Gastrocnemius medialis (tissue), 4 donors: Measurements from ENCODE around the gene WBP4. TPM values are rescaled to one million over a fixed set of nuclear protein-coding genes. Genes with fewer than 3 reads are reported as not detected.

Experiments
- ATAC-seq, 2 donors: fragments of 150-250 bp; one replicate each; pipeline ENCODE4 v1.9.1; 2016
- DNase-seq, 2 donors: peaks; one replicate each; pipeline ENCODE4 v3.0.0-alpha.2; 2019
- H3K27ac ChIP-seq, 4 donors: fragments of 200-600 bp; sonication (generic); 1 replicate in 1 of 4; 2 replicates in 3 of 4; pipeline ENCODE4 v1.5.1; 2016 to 2018; ENCODE audit warnings: mild to moderate bottlenecking in 2 of 4, moderate library complexity in 1 of 4
- H3K27me3 ChIP-seq, 3 donors: fragments of 200-600 bp; sonication (generic) in 2 of 3; 1 replicate in 1 of 3; 2 replicates in 2 of 3; pipeline versions ENCODE4 v1.5.1 to v1.6.0; 2016 to 2019; ENCODE audit warnings: mild to moderate bottlenecking in 1 of 3, moderate library complexity in 1 of 3
- H3K36me3 ChIP-seq, 2 donors: fragments of 200-600 bp; sonication (generic) in 1 of 2; one replicate each; pipeline ENCODE4 v1.5.1; 2017 to 2018
- H3K4me1 ChIP-seq, 2 donors: fragments of 200-600 bp; sonication (generic) in 1 of 2; one replicate each; pipeline ENCODE4 v1.5.1; 2016 to 2017; ENCODE audit warnings: mild to moderate bottlenecking in 2 of 2
- H3K4me3 ChIP-seq, 4 donors: fragments of 200-600 bp; sonication (generic) in 3 of 4; 1 replicate in 1 of 4; 2 replicates in 3 of 4; pipeline ENCODE4 v1.5.1; 2016 to 2019; ENCODE audit warnings: mild to moderate bottlenecking in 2 of 4
- H3K9me3 ChIP-seq, 3 donors: fragments of 200-600 bp; sonication (generic) in 2 of 3; 1 replicate in 1 of 3; 2 replicates in 2 of 3; pipeline ENCODE4 v1.5.1; 2016 to 2019
- POLR2A ChIP-seq, 2 donors: fragments of 450-650 bp; IDR thresholded peaks; one replicate each; pipeline ENCODE4 v1.6.1; 2017; ENCODE audit warnings: antibody characterized with exemption in 2 of 2, mild to moderate bottlenecking in 2 of 2, moderate library complexity in 2 of 2
- in situ Hi-C, 4 donors: fragments of 200-750 bp; cut with MboI; loops; one replicate each; pipeline versions ENCODE4 v1.15.0 to v1.8.0; 2017; ENCODE audit warnings: low sequenced_read_pairs in 4 of 4
- intact Hi-C: fragments of 100-400 bp; cut with DNase I; formaldehyde crosslinking; loops from one replicate; pipeline ENCODE4 v1.15.1; 2023; ENCODE audit warnings: low total_unique reads
- total RNA-seq, 4 donors: library from RNA; depleted of rRNA; stranded (reverse); fragments of >200 nt; gene quantifications; one replicate each; pipeline versions ENCODE4 v1.1.0 to v1.2.3, GENCODE V29; 2016
- TF ChIP-seq, protein P1 (sequence below), 5 experiments: fragments of 450-650 bp in 3 of 5; fragments of 200-600 bp in 2 of 5; sonication (generic) in 2 of 5; IDR thresholded peaks in 4 of 5; conservative IDR thresholded peaks in 1 of 5; 1 replicate in 4 of 5; 2 replicates in 1 of 5; pipeline ENCODE4 v1.5.1; 2016 to 2019; ENCODE audit warnings: antibody characterized with exemption in 5 of 5, mild to moderate bottlenecking in 3 of 5, moderate library complexity in 3 of 5

Gene WBP4
- total RNA-seq, 4 donors from 2014 or later = 20.2 to 31.3 (median 25.5) TPM

GRCh38 chr13:41052441-41052840 is 8.9 kb upstream of the WBP4 start:
- intact Hi-C loops (no loop called here), in situ Hi-C loops (loop anchor here in 2 of 4 donors (10.0 to 25.0 kb wide), 3 partner anchors 78 to 265 kb away; partner anchors contain the start of gene SLC25A15 (in 1 of the 2))
- no peaks in the 10 kb centered on the region for H3K27me3 ChIP-seq
- ATAC-seq (peak in 1 of 2 donors; percentile 40), DNase-seq (peak in 1 of 2 donors; percentile 27)
- no peak overlapping the region for H3K4me3 ChIP-seq
- no peaks in the 10 kb centered on the region for H3K9me3 ChIP-seq
- peaks cover 82 to 83% of the 10 kb centered on the region in 2 donors for H3K4me1 ChIP-seq
- H3K36me3 ChIP-seq = no peaks in the 10 kb centered on the region
- TF ChIP-seq POLR2A (IDR thresholded peaks at IDR 0.05) = no peak
- TF ChIP-seq, protein P1, sequence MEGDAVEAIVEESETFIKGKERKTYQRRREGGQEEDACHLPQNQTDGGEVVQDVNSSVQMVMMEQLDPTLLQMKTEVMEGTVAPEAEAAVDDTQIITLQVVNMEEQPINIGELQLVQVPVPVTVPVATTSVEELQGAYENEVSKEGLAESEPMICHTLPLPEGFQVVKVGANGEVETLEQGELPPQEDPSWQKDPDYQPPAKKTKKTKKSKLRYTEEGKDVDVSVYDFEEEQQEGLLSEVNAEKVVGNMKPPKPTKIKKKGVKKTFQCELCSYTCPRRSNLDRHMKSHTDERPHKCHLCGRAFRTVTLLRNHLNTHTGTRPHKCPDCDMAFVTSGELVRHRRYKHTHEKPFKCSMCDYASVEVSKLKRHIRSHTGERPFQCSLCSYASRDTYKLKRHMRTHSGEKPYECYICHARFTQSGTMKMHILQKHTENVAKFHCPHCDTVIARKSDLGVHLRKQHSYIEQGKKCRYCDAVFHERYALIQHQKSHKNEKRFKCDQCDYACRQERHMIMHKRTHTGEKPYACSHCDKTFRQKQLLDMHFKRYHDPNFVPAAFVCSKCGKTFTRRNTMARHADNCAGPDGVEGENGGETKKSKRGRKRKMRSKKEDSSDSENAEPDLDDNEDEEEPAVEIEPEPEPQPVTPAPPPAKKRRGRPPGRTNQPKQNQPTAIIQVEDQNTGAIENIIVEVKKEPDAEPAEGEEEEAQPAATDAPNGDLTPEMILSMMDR (IDR thresholded peaks at IDR 0.05 in 4 of 5, conservative IDR thresholded peaks at IDR 0.05 in 1 of 5) = no peak
- H3K27ac ChIP-seq = peak overlapping the region; percentile 77 to 100 (median 95)

- TF ChIP-seq POLR2A (IDR thresholded peaks at IDR 0.05) = no peak
- TF ChIP-seq, protein P1 (IDR thresholded peaks at IDR 0.05 in 4 of 5, conservative IDR thresholded peaks at IDR 0.05 in 1 of 5) = no peak
- Histone ChIP-seq H3K9me3 (no peaks in the 10 kb centered on the region), H3K4me3 (peak overlapping the region in 2 of 4 donors; percentile 3 to 5), H3K27me3 (no peaks in the 10 kb centered on the region), H3K4me1 (peaks cover 92 to 93% of the 10 kb centered on the region in 2 donors), H3K36me3 (no peaks in the 10 kb centered on the region), H3K27ac (peak overlapping the region; percentile 77 to 100 (median 95))
- intact Hi-C loops = no loop called here
- ATAC-seq (peak; percentile 40 to 52), DNase-seq (peak; percentile 18 to 52)
- in situ Hi-C loops = loop anchor here in 2 of 4 donors (10.0 to 25.0 kb wide), 3 partner anchors 79 to 266 kb away; partner anchors contain the start of gene SLC25A15 (in 1 of the 2)
These were observed 7.9 kb upstream of the WBP4 start for GRCh38 chr13:41053384-41053826.

DNA sequence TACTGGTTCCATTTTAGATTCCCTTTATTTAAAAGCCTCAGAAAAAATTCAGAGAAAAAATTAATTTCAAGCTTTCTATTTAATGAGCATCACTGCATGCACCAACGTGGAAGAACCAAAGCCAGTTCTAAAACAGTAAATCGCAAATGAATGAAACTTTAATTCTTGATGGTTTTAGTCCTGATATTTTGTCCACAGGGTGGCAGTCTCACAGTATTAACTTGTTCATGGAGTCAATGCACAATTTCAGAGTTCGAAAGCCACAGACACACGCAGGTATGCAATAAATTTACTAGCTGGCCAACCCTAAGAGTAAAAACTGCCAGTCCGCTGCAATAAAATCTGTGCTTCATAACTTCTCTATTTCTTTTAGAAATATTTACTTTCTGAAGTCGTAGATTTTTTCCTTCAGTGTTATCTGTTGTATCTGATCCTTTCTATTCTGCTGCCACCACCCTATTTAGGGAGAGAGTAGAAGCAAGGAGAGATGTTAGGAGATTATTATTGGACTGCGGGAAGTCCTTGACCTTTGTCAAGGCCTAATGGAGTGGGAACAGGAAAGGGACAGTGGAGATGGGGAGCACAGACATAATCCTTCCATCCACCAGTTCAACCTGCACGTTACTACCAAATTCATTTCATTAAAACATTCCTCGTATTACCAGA is 7.0 kb upstream of the WBP4 start:
- peak; percentile 18 to 34 for ATAC-seq
- in situ Hi-C loops = loop anchor here in 2 of 4 donors (10.0 to 25.0 kb wide), 3 partner anchors 80 to 267 kb away; partner anchors contain the start of gene SLC25A15 (in 1 of the 2)
- Histone ChIP-seq H3K27ac (peak overlapping the region; percentile 77 to 100 (median 95)), H3K36me3 (no peaks in the 10 kb centered on the region), H3K9me3 (no peaks in the 10 kb centered on the region), H3K27me3 (no peaks in the 10 kb centered on the region), H3K4me1 (peaks cover 96 to 98% of the 10 kb centered on the region in 2 donors), H3K4me3 (no peak overlapping the region)
- TF ChIP-seq, protein P1 (IDR thresholded peaks at IDR 0.05 in 4 of 5, conservative IDR thresholded peaks at IDR 0.05 in 1 of 5) = peak in 4 of 5 experiments; percentile 36 to 65 (median 58)
- TF ChIP-seq POLR2A (IDR thresholded peaks at IDR 0.05) = no peak
- intact Hi-C loops = no loop called here
- no peak for DNase-seq

DNA sequence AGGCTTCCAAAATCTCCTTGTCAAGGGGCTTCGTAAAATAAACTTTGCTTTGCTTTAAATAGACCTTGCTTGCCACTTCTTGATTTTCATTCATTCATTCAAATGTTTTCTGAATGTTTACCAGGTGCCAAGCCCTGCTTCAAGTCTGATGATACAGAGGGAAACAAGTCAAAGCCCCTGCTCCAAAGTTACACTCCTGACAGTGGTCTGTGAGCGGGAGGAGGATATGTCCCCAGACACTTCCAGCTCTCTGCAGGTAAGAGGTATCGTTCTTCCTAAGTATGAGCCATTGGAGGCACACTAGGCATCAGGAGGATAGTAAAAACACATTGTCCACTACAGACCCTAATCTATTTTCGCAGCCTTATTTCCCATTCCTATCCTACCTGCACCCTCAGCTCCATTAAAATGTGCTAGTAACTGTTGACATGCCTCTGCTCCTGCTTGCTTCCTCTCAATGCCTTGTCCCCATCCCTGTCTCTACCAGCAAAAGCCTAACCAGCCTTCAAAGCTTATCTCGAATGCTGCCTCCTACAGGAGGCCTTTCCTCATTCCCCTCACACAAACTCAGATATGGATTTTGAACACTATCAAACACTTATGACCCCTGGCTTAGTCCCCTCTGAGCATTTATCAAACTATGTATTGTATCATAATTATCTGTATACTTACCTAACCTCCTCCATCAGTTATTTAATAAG is 6.2 kb upstream of the WBP4 start:
- DNase-seq (no peak), ATAC-seq (no peak)
- in situ Hi-C loops = loop anchor here in 2 of 4 donors (10.0 to 25.0 kb wide), 3 partner anchors 80 to 268 kb away; partner anchors contain the start of gene SLC25A15 (in 1 of the 2)
- TF ChIP-seq POLR2A (IDR thresholded peaks at IDR 0.05) = no peak
- TF ChIP-seq, protein P1 (IDR thresholded peaks at IDR 0.05 in 4 of 5, conservative IDR thresholded peaks at IDR 0.05 in 1 of 5) = peak in 1 of 5 experiments; percentile 32
- no peak overlapping the region for H3K4me3 ChIP-seq
- intact Hi-C loops = no loop called here
- H3K27ac ChIP-seq = peak overlapping the region; percentile 77 to 100 (median 95)
- no peaks in the 10 kb centered on the region for H3K36me3 ChIP-seq
- H3K4me1 ChIP-seq = peaks cover 89 to 91% of the 10 kb centered on the region in 2 donors
- no peaks in the 10 kb centered on the region for H3K27me3 ChIP-seq
- H3K9me3 ChIP-seq = no peaks in the 10 kb centered on the region
